AG04449 (cell line): Measurements from ENCODE around the gene RNFT2.
A peak's percentile ranks its signal among the peaks of the same experiment; 100 is the strongest.

Experiments
- CTCF ChIA-PET: fragments of 350-600 bp; formaldehyde crosslinking; extraction: SDS; loops from one replicate; lab custom pipeline; 2021; ENCODE audit warnings: antibody characterized with exemption; lab: Yijun Ruan, JAX
- POLR2A ChIA-PET: fragments of 400-600, 350-600 bp; formaldehyde crosslinking; extraction: SDS; loops from one replicate; lab custom pipeline; 2020; ENCODE audit warnings: antibody characterized with exemption, inconsistent platforms; lab: Yijun Ruan, JAX
- DNase-seq: peaks from one replicate; pipeline ENCODE4 v3.0.0-alpha.2; 2010; ENCODE audit warnings: low read depth, low spot score
- H3K4me3 ChIP-seq: 2 replicates; pipeline ENCODE4 v1.5.1; 2011; ENCODE audit warnings: low read depth, mild to moderate bottlenecking, control low read depth, low read length
- TF ChIP-seq, protein P1 (sequence below): IDR thresholded peaks from one replicate; pipeline ENCODE4 v1.5.1; 2011; ENCODE audit warnings: mild to moderate bottlenecking, moderate library complexity, low read length, control low read depth, inconsistent platforms; ENCODE audit not compliant: insufficient read depth; ENCODE audit errors: missing control alignments

Gene RNFT2

DNA sequence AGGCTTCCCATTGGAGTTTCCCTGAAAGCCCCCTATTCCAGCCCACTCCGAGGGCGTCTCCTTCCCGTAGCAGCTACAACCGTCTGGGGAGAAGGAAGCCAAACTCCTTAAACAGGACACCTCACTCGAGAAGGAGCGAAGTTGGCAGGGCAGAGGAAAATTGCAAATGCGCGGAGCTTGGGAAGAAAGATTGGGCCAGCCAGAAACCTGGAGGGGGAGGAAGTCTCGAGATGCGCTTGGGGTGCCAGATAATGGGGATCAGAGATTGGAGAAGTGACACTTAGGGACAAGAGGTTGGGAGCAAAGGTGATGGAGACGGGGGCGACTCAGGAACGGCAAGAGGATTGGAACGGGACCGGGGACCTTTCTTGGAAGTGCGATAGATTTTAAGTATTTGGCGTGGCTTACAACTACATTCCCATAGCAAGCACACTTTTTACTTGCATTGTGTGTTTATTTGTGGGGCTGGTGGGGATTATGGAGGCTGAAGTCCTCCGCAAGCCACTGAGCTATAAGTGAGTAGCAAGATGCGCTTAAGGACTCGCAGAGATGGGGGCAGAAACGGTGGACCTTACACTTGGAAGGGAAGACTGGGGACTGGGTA lies 142.2 kb downstream of the RNFT2 start:
- DNase-seq, result no peak
- no peak overlapping the region for H3K4me3 ChIP-seq
- ChIA-PET POLR2A (no interaction called here), CTCF (interaction anchor here (1.1 to 5.4 kb wide), 6 partner anchors 11 to 177 kb away, joined by 3 to 48 read pairs (median 4); no protein-coding TSS in a partner anchor)
- TF ChIP-seq, protein P1, sequence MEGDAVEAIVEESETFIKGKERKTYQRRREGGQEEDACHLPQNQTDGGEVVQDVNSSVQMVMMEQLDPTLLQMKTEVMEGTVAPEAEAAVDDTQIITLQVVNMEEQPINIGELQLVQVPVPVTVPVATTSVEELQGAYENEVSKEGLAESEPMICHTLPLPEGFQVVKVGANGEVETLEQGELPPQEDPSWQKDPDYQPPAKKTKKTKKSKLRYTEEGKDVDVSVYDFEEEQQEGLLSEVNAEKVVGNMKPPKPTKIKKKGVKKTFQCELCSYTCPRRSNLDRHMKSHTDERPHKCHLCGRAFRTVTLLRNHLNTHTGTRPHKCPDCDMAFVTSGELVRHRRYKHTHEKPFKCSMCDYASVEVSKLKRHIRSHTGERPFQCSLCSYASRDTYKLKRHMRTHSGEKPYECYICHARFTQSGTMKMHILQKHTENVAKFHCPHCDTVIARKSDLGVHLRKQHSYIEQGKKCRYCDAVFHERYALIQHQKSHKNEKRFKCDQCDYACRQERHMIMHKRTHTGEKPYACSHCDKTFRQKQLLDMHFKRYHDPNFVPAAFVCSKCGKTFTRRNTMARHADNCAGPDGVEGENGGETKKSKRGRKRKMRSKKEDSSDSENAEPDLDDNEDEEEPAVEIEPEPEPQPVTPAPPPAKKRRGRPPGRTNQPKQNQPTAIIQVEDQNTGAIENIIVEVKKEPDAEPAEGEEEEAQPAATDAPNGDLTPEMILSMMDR, result no peak

DNA sequence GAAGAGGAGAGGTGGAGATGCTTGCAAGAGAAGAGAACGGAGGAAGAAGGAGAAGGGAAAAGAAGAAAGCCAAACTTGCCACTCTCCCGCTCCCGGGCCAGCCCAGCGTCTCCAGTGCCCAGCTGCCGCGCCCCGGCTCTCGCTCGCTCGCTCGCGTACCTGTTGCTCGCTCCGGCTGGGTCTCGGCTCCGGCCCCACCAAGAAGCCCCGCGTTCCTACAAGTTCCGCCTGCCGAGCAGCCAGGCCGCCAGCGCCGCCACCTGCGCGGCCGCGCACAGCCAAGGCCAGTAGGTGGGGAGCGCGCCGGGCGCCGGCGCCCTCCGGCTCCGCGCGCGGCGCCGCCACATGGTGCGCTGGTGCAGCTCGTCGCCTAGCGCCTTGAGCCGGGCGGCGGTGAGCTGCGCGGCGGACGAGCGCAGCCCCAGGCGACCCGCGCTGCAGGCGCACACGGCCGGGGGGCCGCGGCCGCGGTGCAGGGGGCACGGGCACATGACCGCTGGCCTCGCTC lies 142.8 kb downstream of the RNFT2 start:
- CTCF ChIA-PET, result interaction anchor here (1.1 to 5.4 kb wide), 7 partner anchors 8 to 180 kb away, joined by 3 to 48 read pairs (median 7); no protein-coding TSS in a partner anchor
- POLR2A ChIA-PET, result no interaction called here
- H3K4me3 ChIP-seq, result peak overlapping the region; percentile 12
- no peak for DNase-seq
- TF ChIP-seq, protein P1, result no peak

DNA sequence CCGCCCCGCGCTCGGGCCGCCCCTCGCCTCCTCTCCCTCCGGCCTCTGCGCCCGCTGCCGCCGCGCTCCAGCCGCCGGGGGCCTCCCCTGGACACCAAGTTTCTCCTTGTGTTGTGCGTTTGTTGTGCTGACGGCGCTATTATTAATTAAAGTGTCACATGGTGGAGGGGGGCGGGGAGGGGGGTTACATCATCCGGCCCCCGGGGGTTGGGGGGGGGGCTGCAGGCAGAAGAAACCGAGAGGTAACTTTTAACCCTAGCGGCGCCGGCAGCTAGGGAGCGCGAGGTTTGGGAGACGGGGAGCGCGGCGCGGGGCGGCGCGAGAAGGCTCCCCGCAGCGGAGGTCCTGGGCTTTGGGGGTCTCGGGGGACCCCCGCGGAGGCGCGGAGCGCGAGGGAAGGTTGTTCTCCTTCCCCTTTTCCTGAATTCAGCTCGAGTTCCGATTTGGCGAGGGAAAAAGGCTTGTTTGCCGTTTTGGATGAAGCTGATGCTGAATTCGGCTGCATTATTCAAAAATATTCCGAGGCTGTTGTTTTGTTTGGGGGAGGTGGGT lies 143.3 kb downstream of the RNFT2 start, which contains the start of gene HRK:
Gene HRK (minus strand): TSS at position 117 of the 552 bp plus-strand sequence. CDS start 134 bp downstream, outside the sequence.
- DNase-seq, result no peak
- H3K4me3 ChIP-seq, result peak within 1 kb of the TSS; percentile 18
- ChIA-PET CTCF (interaction anchor here (1.1 to 5.4 kb wide), 9 partner anchors 9 to 181 kb away, joined by 3 to 48 read pairs (median 7); no protein-coding TSS in a partner anchor), POLR2A (no interaction called here)
- TF ChIP-seq, protein P1, result no peak

DNA sequence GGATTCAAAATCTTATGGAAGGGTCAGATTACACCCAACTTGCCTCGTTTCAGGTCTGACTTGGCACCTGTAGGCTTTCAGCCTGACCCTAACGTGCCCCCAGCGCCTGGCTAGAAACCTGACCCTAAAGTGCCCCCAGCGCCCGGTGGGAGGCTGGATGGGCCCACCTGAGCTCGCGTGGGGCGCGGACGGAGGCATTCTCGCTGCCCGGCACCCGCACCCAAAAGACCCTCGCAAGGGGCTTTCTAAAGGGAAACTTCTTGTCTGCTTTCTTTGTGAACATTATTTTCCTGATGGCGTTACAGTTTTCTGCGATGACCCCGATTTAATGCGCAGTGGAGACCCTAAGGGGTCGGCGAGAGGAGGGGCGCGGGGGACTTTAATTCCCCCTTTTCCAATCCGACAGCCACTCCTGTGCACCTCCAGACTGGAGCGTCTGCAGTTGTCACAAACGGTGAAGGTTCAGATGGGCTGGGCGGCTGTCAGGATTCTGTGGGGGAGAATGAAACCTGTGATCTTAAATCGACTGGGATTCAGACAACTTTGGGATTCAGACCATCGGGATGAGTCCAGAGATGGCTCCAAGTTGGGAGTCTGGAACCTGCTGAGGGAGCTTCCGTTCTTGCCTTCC lies 143.9 kb downstream of the RNFT2 start:
- POLR2A ChIA-PET, result interaction anchor here (0.8 kb wide), 1 partner anchor 18 kb away, joined by 3 read pairs; no protein-coding TSS in a partner anchor
- TF ChIP-seq, protein P1, result no peak
- no peak overlapping the region; the same call in 1 of the 2 replicates for H3K4me3 ChIP-seq
- no peak for DNase-seq
- CTCF ChIA-PET, result interaction anchor here (0.6 to 5.4 kb wide), 28 partner anchors 8 to 880 kb away, joined by 3 to 48 read pairs (median 4); no protein-coding TSS in a partner anchor

DNA sequence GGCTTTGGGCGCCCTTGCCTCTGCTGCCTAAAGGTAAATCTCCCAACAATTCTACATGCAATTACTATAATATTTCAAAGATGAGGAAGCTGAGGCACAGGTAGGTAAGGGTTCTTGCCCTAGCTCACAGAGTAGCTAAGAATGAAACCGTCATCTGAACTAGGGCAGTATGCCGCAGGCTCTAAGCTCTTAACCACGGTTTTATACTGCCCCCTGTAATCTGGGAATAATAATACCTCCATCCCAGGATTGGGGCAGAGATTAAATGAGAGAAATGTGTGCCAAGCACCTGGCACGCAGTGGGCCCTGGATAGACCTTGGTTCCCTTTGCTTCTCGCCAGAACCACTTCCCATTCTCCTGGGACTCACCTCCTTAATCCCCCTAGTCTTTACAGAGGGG lies 144.6 kb downstream of the RNFT2 start:
- TF ChIP-seq, protein P1, result peak; percentile 18
- CTCF ChIA-PET, result interaction anchor here (0.6 to 5.4 kb wide), 28 partner anchors 8 to 881 kb away, joined by 3 to 48 read pairs (median 4); no protein-coding TSS in a partner anchor
- DNase-seq, result no peak
- H3K4me3 ChIP-seq, result no peak overlapping the region
- POLR2A ChIA-PET, result interaction anchor here (0.8 kb wide), 1 partner anchor 19 kb away, joined by 3 read pairs; no protein-coding TSS in a partner anchor
